Hepatocyte (in vitro differentiated cells): ENCODE results near the gene SSPN.

ENCODE experiments used
- EZH2 ChIP-seq: fragments of 200-600 bp; sonication (generic); IDR thresholded peaks from 2 replicates; pipeline ENCODE4 v1.6.1; 2016; ENCODE audit warnings: antibody characterized with exemption, mild to moderate bottlenecking, borderline replicate concordance
- EZH2phosphoT487 ChIP-seq: fragments of 200-600 bp; sonication (generic); IDR thresholded peaks from one replicate; pipeline ENCODE4 v1.6.1; 2018; ENCODE audit warnings: antibody characterized with exemption, mild to moderate bottlenecking, low read depth, moderate library complexity; ENCODE audit not compliant: unreplicated experiment, severe bottlenecking
- TF ChIP-seq, protein P1 (sequence below): fragments of 200-600 bp; sonication (generic); IDR thresholded peaks from 2 replicates; pipeline ENCODE4 v1.5.1; 2016; ENCODE audit warnings: antibody characterized with exemption, mild to moderate bottlenecking; ENCODE audit not compliant: poor library complexity

DNA sequence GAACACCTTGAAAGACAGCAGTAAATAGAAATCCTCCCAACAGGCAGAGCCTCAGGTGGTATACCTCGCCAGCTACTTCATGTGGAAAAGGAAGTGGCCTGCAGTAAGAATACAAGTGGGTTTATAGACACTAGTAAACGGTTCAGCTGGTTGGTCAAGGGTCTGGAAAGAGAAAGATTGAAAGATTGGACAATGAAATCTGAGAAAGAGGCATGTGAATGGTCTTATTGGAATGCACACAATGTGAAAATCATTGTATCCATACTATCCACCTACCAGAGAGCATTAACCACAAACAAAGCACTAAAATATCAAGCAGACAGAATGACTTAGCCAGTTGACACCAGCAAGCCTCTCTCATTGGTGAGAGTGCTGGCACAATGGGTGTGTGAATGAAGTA is 98.2 kb downstream of the SSPN start:
- TF ChIP-seq, protein P1, sequence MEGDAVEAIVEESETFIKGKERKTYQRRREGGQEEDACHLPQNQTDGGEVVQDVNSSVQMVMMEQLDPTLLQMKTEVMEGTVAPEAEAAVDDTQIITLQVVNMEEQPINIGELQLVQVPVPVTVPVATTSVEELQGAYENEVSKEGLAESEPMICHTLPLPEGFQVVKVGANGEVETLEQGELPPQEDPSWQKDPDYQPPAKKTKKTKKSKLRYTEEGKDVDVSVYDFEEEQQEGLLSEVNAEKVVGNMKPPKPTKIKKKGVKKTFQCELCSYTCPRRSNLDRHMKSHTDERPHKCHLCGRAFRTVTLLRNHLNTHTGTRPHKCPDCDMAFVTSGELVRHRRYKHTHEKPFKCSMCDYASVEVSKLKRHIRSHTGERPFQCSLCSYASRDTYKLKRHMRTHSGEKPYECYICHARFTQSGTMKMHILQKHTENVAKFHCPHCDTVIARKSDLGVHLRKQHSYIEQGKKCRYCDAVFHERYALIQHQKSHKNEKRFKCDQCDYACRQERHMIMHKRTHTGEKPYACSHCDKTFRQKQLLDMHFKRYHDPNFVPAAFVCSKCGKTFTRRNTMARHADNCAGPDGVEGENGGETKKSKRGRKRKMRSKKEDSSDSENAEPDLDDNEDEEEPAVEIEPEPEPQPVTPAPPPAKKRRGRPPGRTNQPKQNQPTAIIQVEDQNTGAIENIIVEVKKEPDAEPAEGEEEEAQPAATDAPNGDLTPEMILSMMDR, result no peak
- TF ChIP-seq EZH2 (no peak), EZH2phosphoT487 (no peak)
